K562 (cell line): ENCODE data around the gene BPHL. TPM values are rescaled to one million over a fixed set of nuclear protein-coding genes. Genes with fewer than 3 reads are reported as not detected.

Experiments
- CBFA2T3 ChIP-seq: fragments of 450-650 bp; IDR thresholded peaks from 2 replicates; pipeline ENCODE4 v1.6.1; 2017
- CBX3 ChIP-seq, 2 experiments: IDR thresholded peaks; 1 replicate in 1 of 2; 2 replicates in 1 of 2; pipeline ENCODE4 v1.6.1; 2012; ENCODE audit warnings: inconsistent platforms in 2 of 2, low read length in 2 of 2, borderline replicate concordance in 1 of 2, control low read depth in 1 of 2
- CEBPG ChIP-seq, 3 experiments: fragments of 200-800 bp in 1 of 3; sonication (Bioruptor generic) in 1 of 3; sonication (generic) in 1 of 3; formaldehyde crosslinking in 1 of 3; IDR thresholded peaks in 2 of 3; conservative IDR thresholded peaks in 1 of 3; 2 replicates each; pipeline versions ENCODE4 v1.6.1 to v1.8.0; 2016 to 2022; ENCODE audit warnings: missing compliant biosample characterization in 2 of 3, missing genetic modification characterization in 2 of 3, mild to moderate bottlenecking in 1 of 3, missing genetic modification reagents in 1 of 3
- EP300 ChIP-seq: IDR thresholded peaks from 2 replicates; pipeline ENCODE4 v1.6.1; 2012; ENCODE audit warnings: low read length, improper control_type of control experiment
- GABPB1 ChIP-seq: sonication (generic); formaldehyde crosslinking; IDR thresholded peaks from 2 replicates; pipeline ENCODE4 v1.8.0; 2022; ENCODE audit warnings: mild to moderate bottlenecking, missing genetic modification reagents
- JUND ChIP-seq, 2 experiments: IDR thresholded peaks; 2 replicates in 1 of 2; 3 replicates in 1 of 2; pipeline ENCODE4 v1.6.1; 2011; ENCODE audit warnings: borderline replicate concordance in 2 of 2, low read depth in 2 of 2, low read length in 2 of 2, improper control_type of control experiment in 1 of 2, missing biosample characterization in 1 of 2, missing genetic modification characterization in 1 of 2, missing genetic modification reagents in 1 of 2
- KHSRP ChIP-seq: fragments of 450-650 bp; IDR thresholded peaks from 2 replicates; pipeline ENCODE4 v1.6.1; 2017
- MAFF ChIP-seq: IDR thresholded peaks from 2 replicates; pipeline ENCODE4 v1.6.1; 2012; ENCODE audit warnings: low read length, improper control_type of control experiment
- MCM5 ChIP-seq: fragments of 450-650 bp; IDR thresholded peaks from 2 replicates; pipeline ENCODE4 v1.6.1; 2016; ENCODE audit warnings: low read depth
- PHF21A ChIP-seq: fragments of 450-650 bp; IDR thresholded peaks from 2 replicates; pipeline ENCODE4 v1.6.1; 2017; ENCODE audit warnings: low read depth, borderline replicate concordance
- SMARCC2 ChIP-seq: fragments of 450-650 bp; IDR thresholded peaks from 2 replicates; pipeline ENCODE4 v1.6.1; 2017; ENCODE audit warnings: antibody characterized with exemption, moderate library complexity, mild to moderate bottlenecking, low read depth
- SMARCE1 ChIP-seq: fragments of 450-650 bp; IDR thresholded peaks from 2 replicates; pipeline ENCODE4 v1.7.1; 2016; ENCODE audit warnings: mild to moderate bottlenecking
- SMC3 ChIP-seq: conservative IDR thresholded peaks from 2 replicates; pipeline ENCODE4 v1.6.1; 2011; ENCODE audit warnings: low read depth, low read length, improper control_type of control experiment; ENCODE audit not compliant: insufficient read depth
- TBL1XR1 ChIP-seq, 2 experiments: IDR thresholded peaks; 2 replicates each; pipeline ENCODE4 v1.6.1; 2012; ENCODE audit warnings: improper control_type of control experiment in 2 of 2, low read length in 2 of 2, mild to moderate bottlenecking in 1 of 2
- TFAP4 ChIP-seq: sonication (generic); formaldehyde crosslinking; IDR thresholded peaks from 2 replicates; pipeline ENCODE4 v1.8.0; 2022; ENCODE audit warnings: missing genetic modification reagents, mild to moderate bottlenecking, moderate library complexity, borderline replicate concordance
- ZNF316 ChIP-seq: fragments of 450-650 bp; IDR thresholded peaks from 2 replicates; pipeline ENCODE4 v1.6.1; 2016
- polyA plus RNA-seq, 8 experiments: library from polyadenylated mRNA; depleted of rRNA in 4 of 8; stranded (reverse) in 5 of 8; unstranded in 3 of 8; fragments of >200 nt; fragmentation: Nextera tagmentation in 2 of 8; fragmentation: Illumina TruSeq in 1 of 8; extraction: Ambion mirVana in 2 of 8; extraction: Trizol in 1 of 8; gene quantifications; 2 replicates each; pipeline versions ENCODE4 v1.2.1 to v1.2.3, GENCODE V29; 2011 to 2014; ENCODE audit warnings: inconsistent platforms in 1 of 8, missing spikeins in 1 of 8
- total RNA-seq, 7 experiments: library from RNA; depleted of rRNA in 6 of 7; stranded (reverse); fragments of >200 nt in 6 of 7; fragmentation: Illumina TruSeq in 2 of 7; extraction: Trizol in 2 of 7; gene quantifications; 2 replicates each; pipeline versions ENCODE4 v1.2.1 to v1.2.3, GENCODE V29; 2011 to 2021; ENCODE audit warnings: low replicate concordance in 1 of 7
- TF ChIP-seq, protein P1 (sequence below): fragments of 200-800 bp; sonication (Bioruptor generic); IDR thresholded peaks from 2 replicates; pipeline ENCODE4 v1.6.1; 2016; ENCODE audit warnings: missing genetic modification characterization, missing compliant biosample characterization
- TF ChIP-seq, protein P2 (sequence below): fragments of 250-450 bp; sonication (Bioruptor Pico); IDR thresholded peaks from 2 replicates; pipeline ENCODE4 v1.4.0; 2020
- TF ChIP-seq, protein P3 (sequence below): fragments of 450-650 bp; IDR thresholded peaks from 2 replicates; pipeline ENCODE4 v1.6.1; 2016; ENCODE audit warnings: missing biosample characterization, missing genetic modification characterization

BPHL gene
- total and polyA plus RNA-seq, 9 of the 15 experiments (the other 6 are each of a cell fraction or from before 2014, with no cell fraction given): 3.5 to 17.4 (median 8.2) TPM

DNA sequence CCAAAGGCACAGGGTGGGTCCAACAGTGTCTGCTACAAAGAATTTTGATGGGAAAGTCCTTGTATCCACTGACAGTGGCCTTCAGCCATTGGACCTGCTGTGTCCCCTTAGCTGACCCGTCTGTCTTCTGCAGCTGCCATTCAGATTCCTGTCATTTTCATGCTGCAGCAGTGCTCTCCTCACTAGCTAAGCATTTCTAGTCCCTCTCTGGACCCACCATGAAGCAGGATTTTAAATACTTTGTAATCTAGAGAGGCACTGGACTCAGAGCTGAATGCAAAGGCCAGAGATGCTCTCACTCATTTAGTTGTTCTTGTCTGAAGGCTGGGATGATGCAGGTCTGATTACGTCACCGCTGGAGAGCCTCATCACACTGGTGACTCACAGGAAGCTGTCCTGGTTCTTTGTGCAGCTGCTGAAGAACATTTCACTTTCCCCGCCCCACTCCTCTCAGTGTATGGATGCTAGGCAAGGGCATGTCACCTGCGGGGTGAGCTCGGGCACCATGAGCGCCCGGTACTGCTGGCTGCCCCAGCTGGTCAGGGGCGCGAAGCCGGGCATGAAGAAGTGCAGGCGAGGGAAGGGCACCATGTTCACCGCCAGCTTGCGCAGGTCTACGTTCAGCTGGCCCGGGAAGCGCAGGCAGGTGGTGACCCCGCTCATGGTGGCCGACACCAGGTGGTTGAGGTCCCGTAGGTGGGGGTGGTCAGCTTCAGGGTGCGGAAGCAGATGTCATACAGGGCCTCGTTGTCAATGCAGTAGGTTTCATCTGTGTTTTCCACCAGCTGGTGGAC, 58.2 kb downstream of the BPHL start (continued):
- TF ChIP-seq GABPB1 (CRISPR knock-in tag): peak; percentile 93
- peak; percentile 41; the same call in 1 of the 2 replicates for TF ChIP-seq SMARCC2
- TF ChIP-seq MCM5: no peak
- TF ChIP-seq EP300: peak; percentile 66; the same call in 1 of the 2 replicates
- no peak for TF ChIP-seq MAFF
- TF ChIP-seq ZNF316: peak; percentile 77
- TF ChIP-seq, protein P1, sequence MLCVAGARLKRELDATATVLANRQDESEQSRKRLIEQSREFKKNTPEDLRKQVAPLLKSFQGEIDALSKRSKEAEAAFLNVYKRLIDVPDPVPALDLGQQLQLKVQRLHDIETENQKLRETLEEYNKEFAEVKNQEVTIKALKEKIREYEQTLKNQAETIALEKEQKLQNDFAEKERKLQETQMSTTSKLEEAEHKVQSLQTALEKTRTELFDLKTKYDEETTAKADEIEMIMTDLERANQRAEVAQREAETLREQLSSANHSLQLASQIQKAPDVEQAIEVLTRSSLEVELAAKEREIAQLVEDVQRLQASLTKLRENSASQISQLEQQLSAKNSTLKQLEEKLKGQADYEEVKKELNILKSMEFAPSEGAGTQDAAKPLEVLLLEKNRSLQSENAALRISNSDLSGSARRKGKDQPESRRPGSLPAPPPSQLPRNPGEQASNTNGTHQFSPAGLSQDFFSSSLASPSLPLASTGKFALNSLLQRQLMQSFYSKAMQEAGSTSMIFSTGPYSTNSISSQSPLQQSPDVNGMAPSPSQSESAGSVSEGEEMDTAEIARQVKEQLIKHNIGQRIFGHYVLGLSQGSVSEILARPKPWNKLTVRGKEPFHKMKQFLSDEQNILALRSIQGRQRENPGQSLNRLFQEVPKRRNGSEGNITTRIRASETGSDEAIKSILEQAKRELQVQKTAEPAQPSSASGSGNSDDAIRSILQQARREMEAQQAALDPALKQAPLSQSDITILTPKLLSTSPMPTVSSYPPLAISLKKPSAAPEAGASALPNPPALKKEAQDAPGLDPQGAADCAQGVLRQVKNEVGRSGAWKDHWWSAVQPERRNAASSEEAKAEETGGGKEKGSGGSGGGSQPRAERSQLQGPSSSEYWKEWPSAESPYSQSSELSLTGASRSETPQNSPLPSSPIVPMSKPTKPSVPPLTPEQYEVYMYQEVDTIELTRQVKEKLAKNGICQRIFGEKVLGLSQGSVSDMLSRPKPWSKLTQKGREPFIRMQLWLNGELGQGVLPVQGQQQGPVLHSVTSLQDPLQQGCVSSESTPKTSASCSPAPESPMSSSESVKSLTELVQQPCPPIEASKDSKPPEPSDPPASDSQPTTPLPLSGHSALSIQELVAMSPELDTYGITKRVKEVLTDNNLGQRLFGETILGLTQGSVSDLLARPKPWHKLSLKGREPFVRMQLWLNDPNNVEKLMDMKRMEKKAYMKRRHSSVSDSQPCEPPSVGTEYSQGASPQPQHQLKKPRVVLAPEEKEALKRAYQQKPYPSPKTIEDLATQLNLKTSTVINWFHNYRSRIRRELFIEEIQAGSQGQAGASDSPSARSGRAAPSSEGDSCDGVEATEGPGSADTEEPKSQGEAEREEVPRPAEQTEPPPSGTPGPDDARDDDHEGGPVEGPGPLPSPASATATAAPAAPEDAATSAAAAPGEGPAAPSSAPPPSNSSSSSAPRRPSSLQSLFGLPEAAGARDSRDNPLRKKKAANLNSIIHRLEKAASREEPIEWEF (CRISPR knock-in tag): no peak
- TF ChIP-seq, protein P2, sequence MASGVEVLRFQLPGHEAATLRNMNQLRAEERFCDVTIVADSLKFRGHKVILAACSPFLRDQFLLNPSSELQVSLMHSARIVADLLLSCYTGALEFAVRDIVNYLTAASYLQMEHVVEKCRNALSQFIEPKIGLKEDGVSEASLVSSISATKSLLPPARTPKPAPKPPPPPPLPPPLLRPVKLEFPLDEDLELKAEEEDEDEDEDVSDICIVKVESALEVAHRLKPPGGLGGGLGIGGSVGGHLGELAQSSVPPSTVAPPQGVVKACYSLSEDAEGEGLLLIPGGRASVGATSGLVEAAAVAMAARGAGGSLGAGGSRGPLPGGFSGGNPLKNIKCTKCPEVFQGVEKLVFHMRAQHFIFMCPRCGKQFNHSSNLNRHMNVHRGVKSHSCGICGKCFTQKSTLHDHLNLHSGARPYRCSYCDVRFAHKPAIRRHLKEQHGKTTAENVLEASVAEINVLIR: peak; percentile 80
- TF ChIP-seq CBFA2T3: peak; percentile 50
- TF ChIP-seq TFAP4: peak; percentile 81
- peak in 1 of 2 experiments; percentile 80; a peak in 2 of 4 replicates for TF ChIP-seq TBL1XR1 (IDR thresholded peaks at IDR 0.05; ENCODE audit: low read length in 2 of 2)
- TF ChIP-seq, protein P3, sequence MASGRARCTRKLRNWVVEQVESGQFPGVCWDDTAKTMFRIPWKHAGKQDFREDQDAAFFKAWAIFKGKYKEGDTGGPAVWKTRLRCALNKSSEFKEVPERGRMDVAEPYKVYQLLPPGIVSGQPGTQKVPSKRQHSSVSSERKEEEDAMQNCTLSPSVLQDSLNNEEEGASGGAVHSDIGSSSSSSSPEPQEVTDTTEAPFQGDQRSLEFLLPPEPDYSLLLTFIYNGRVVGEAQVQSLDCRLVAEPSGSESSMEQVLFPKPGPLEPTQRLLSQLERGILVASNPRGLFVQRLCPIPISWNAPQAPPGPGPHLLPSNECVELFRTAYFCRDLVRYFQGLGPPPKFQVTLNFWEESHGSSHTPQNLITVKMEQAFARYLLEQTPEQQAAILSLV: peak; percentile 52; the same call in 1 of the 2 replicates
- TF ChIP-seq CEBPG (CRISPR knock-in tag; IDR thresholded peaks at IDR 0.05): peak; percentile 79
- peak; percentile 82 to 93 for TF ChIP-seq CEBPG (tag; conservative IDR thresholded peaks at IDR 0.05 in 1 of 2, IDR thresholded peaks at IDR 0.05 in 1 of 2)
- TF ChIP-seq JUND (IDR thresholded peaks at IDR 0.05; ENCODE audit: borderline replicate concordance, low read depth, low read length): peak; percentile 99
- peak; percentile 100 for TF ChIP-seq JUND (tag; IDR thresholded peaks at IDR 0.05; ENCODE audit: borderline replicate concordance, low read depth, low read length)
- no peak for TF ChIP-seq SMC3
- TF ChIP-seq KHSRP: peak; percentile 77
- no peak for TF ChIP-seq PHF21A
- TF ChIP-seq SMARCE1: peak; percentile 76
- peak in 1 of 2 experiments; percentile 15; a peak in 1 of 3 replicates for TF ChIP-seq CBX3 (IDR thresholded peaks at IDR 0.05; ENCODE audit: borderline replicate concordance in 1 of 2, low read length in 2 of 2)
